H9 (cell line): ENCODE data around the gene AVPR2. TPM values are rescaled to one million over a fixed set of nuclear protein-coding genes. Genes with fewer than 3 reads are reported as not detected.

Experiments used
- DNase-seq: peaks from one replicate; pipeline ENCODE4 v3.0.0-alpha.2; 2017
- H2AFZ ChIP-seq: one replicate; pipeline ENCODE4 v1.6.1; 2013; ENCODE audit warnings: mild to moderate bottlenecking, low read length, control low read depth, moderate library complexity
- H2AK5ac ChIP-seq: 2 replicates; pipeline ENCODE4 v1.6.1; 2013; ENCODE audit warnings: low read length, control low read depth, mixed read lengths; ENCODE audit not compliant: insufficient read length
- H2BK120ac ChIP-seq: one replicate; pipeline ENCODE4 v1.6.1; 2013; ENCODE audit warnings: low read depth, mild to moderate bottlenecking, low read length, control low read depth, inconsistent platforms; ENCODE audit not compliant: poor library complexity, severe bottlenecking
- H2BK12ac ChIP-seq: 2 replicates; pipeline ENCODE4 v1.6.1; 2013; ENCODE audit warnings: low read length, control low read depth, mixed read lengths, low read depth; ENCODE audit not compliant: insufficient read length
- H2BK15ac ChIP-seq: 2 replicates; pipeline ENCODE4 v1.6.1; 2013; ENCODE audit warnings: low read depth, low read length, control low read depth
- H2BK20ac ChIP-seq: one replicate; pipeline ENCODE4 v1.6.1; 2013; ENCODE audit warnings: low read depth, mild to moderate bottlenecking, low read length, control low read depth, inconsistent platforms; ENCODE audit not compliant: poor library complexity, severe bottlenecking
- H2BK5ac ChIP-seq: 2 replicates; pipeline ENCODE4 v1.6.1; 2013; ENCODE audit warnings: low read length, control low read depth, mixed read lengths; ENCODE audit not compliant: insufficient read length
- H3K14ac ChIP-seq: 2 replicates; pipeline ENCODE4 v1.6.1; 2013; ENCODE audit warnings: low read length, control low read depth; ENCODE audit not compliant: insufficient read depth
- H3K18ac ChIP-seq: 2 replicates; pipeline ENCODE4 v1.6.1; 2013; ENCODE audit warnings: low read depth, mild to moderate bottlenecking, mixed read lengths, low read length, control low read depth; ENCODE audit not compliant: insufficient read length
- H3K23ac ChIP-seq: 2 replicates; pipeline ENCODE4 v1.6.1; 2013; ENCODE audit warnings: low read length, control low read depth, mixed read lengths, low read depth; ENCODE audit not compliant: insufficient read length
- H3K23me2 ChIP-seq: 2 replicates; pipeline ENCODE4 v1.6.1; 2013; ENCODE audit warnings: low read depth, mild to moderate bottlenecking, mixed read lengths, low read length, control low read depth; ENCODE audit not compliant: insufficient read length, poor library complexity, severe bottlenecking
- H3K27ac ChIP-seq: 2 replicates; pipeline ENCODE4 v1.5.1; 2013; ENCODE audit warnings: low read length, control low read depth, mixed read lengths, low read depth; ENCODE audit not compliant: insufficient read length
- H3K27me3 ChIP-seq: 2 replicates; pipeline ENCODE4 v1.6.1; 2013; ENCODE audit warnings: low read length, control low read depth, inconsistent platforms; ENCODE audit not compliant: insufficient read depth
- H3K4ac ChIP-seq: 2 replicates; pipeline ENCODE4 v1.6.1; 2013; ENCODE audit warnings: low read depth, mild to moderate bottlenecking, control low read depth, inconsistent platforms, low read length, moderate library complexity
- H3K4me1 ChIP-seq: 2 replicates; pipeline ENCODE4 v1.6.1; 2013; ENCODE audit warnings: low read length, control low read depth, inconsistent platforms; ENCODE audit not compliant: insufficient read depth
- H3K4me2 ChIP-seq: 2 replicates; pipeline ENCODE4 v1.6.1; 2013; ENCODE audit warnings: low read length, control low read depth, mixed read lengths; ENCODE audit not compliant: insufficient read length, insufficient read depth
- H3K56ac ChIP-seq: 2 replicates; pipeline ENCODE4 v1.6.1; 2013; ENCODE audit warnings: low read depth, mild to moderate bottlenecking, mixed read lengths, low read length, control low read depth; ENCODE audit not compliant: insufficient read length
- H3K79me1 ChIP-seq: 2 replicates; pipeline ENCODE4 v1.6.1; 2013; ENCODE audit warnings: low read depth, mild to moderate bottlenecking, moderate library complexity, low read length, control low read depth, inconsistent platforms; ENCODE audit not compliant: insufficient read depth, poor library complexity, severe bottlenecking
- H3K79me2 ChIP-seq: 2 replicates; pipeline ENCODE4 v1.6.1; 2013; ENCODE audit warnings: low read length, control low read depth, inconsistent platforms; ENCODE audit not compliant: insufficient read depth
- H3K9ac ChIP-seq: 2 replicates; pipeline ENCODE4 v1.6.1; 2013; ENCODE audit warnings: low read length, control low read depth, mixed read lengths; ENCODE audit not compliant: insufficient read length; ENCODE audit errors: extremely low read depth
- H3K9me3 ChIP-seq: one replicate; pipeline ENCODE4 v1.6.1; 2013; ENCODE audit warnings: low read depth, low read length, inconsistent platforms; ENCODE audit not compliant: control insufficient read depth
- H3T11ph ChIP-seq: one replicate; pipeline ENCODE4 v1.6.1; 2013; ENCODE audit warnings: mild to moderate bottlenecking, low read length, control low read depth, inconsistent platforms
- H4K20me1 ChIP-seq: one replicate; pipeline ENCODE4 v1.6.1; 2013; ENCODE audit not compliant: control insufficient read depth, insufficient read length, insufficient read depth
- H4K5ac ChIP-seq: 2 replicates; pipeline ENCODE4 v1.6.1; 2013; ENCODE audit warnings: low read depth, mild to moderate bottlenecking, mixed read lengths, low read length, control low read depth; ENCODE audit not compliant: insufficient read length
- H4K8ac ChIP-seq: replicated peaks from 2 replicates; pipeline ENCODE4 v1.6.1; 2013; ENCODE audit warnings: low read length, control low read depth, mixed read lengths, low read depth; ENCODE audit not compliant: insufficient read length
- H4K91ac ChIP-seq: 2 replicates; pipeline ENCODE4 v1.6.1; 2013; ENCODE audit warnings: low read depth, mild to moderate bottlenecking, moderate library complexity, mixed read lengths, low read length, control low read depth; ENCODE audit not compliant: insufficient read length
- H3K27ac Mint-ChIP-seq, 3 experiments: 2 replicates in 2 of 3; 3 replicates in 1 of 3; pipeline ENCODE4 v1.8.0; 2020 to 2021; ENCODE audit warnings: mixed read lengths in 3 of 3, mild to moderate bottlenecking in 1 of 3, moderate library complexity in 1 of 3
- H3K27me3 Mint-ChIP-seq: 2 replicates; pipeline ENCODE4 v1.8.0; 2021; ENCODE audit warnings: low read depth, mild to moderate bottlenecking, moderate library complexity, mixed read lengths
- H3K36me3 Mint-ChIP-seq, 3 experiments: 2 replicates in 2 of 3; 3 replicates in 1 of 3; pipeline ENCODE4 v1.8.0; 2020 to 2021; ENCODE audit warnings: low read depth in 3 of 3, mixed read lengths in 3 of 3; ENCODE audit not compliant: insufficient read depth in 1 of 3
- H3K4me1 Mint-ChIP-seq, 2 experiments: 2 replicates each; pipeline ENCODE4 v1.8.0; 2020; ENCODE audit warnings: mixed read lengths in 2 of 2
- H3K4me3 Mint-ChIP-seq, 2 experiments: 2 replicates in 1 of 2; 3 replicates in 1 of 2; pipeline ENCODE4 v1.8.0; 2020 to 2021; ENCODE audit warnings: mild to moderate bottlenecking in 2 of 2, mixed read lengths in 2 of 2, moderate library complexity in 1 of 2
- H3K9me3 Mint-ChIP-seq, 2 experiments: 2 replicates in 1 of 2; 3 replicates in 1 of 2; pipeline ENCODE4 v1.8.0; 2020; ENCODE audit warnings: mild to moderate bottlenecking in 2 of 2, mixed read lengths in 2 of 2, moderate library complexity in 1 of 2
- CTCF ChIP-seq: fragments of 200-600 bp; sonication (generic); conservative IDR thresholded peaks from 3 replicates; pipeline ENCODE4 v1.8.0; 2021; ENCODE audit warnings: antibody characterized with exemption, mild to moderate bottlenecking
- WGBS: extraction: QIAGEN DNeasy Blood & Tissue Kit; methylation state at CpG from one replicate; pipeline ENCODE4 v1.1.7; 2013; ENCODE audit warnings: missing lambda C conversion rate, low lambda C conversion rate, mixed read lengths; ENCODE audit not compliant: insufficient read length; ENCODE audit errors: extremely low coverage; 5-methylcytosine and 5-hydroxymethylcytosine counted together
- total RNA-seq: library from RNA; stranded (reverse); gene quantifications from 2 replicates; pipeline ENCODE4 v1.2.1, GENCODE V29; 2021

Gene AVPR2
- total RNA-seq, 1 experiment from 2014 or later: not detected

- no peaks in the 10 kb centered on the region; the same call in 1 of the 2 replicates for H3K79me2 ChIP-seq
- H3K4me1 ChIP-seq: no peaks in the 10 kb centered on the region
- Mint-ChIP-seq H3K4me1 (peaks cover 12 to 28% of the 10 kb centered on the region in 2 experiments; a peak in 3 of 4 replicates), H3K4me3 (no peak overlapping the region), H3K36me3 (peaks cover 11 to 30% (median 12%) of the 10 kb centered on the region in 3 experiments), H3K27me3 (no peaks in the 10 kb centered on the region), H3K9me3 (peaks cover 59 to 63% of the 10 kb centered on the region in 2 experiments), H3K27ac (no peak overlapping the region)
- H2BK20ac ChIP-seq: no peak overlapping the region
- no peak overlapping the region for H4K5ac ChIP-seq
- H3K9ac ChIP-seq: no peak overlapping the region
- H2AK5ac ChIP-seq: no peak overlapping the region
- no peak overlapping the region for H3T11ph ChIP-seq
- peaks cover 7% of the 10 kb centered on the region for H3K23me2 ChIP-seq
- H3K4ac ChIP-seq: no peak overlapping the region
- H2BK15ac ChIP-seq: no peak overlapping the region
- no peak overlapping the region for H2BK120ac ChIP-seq
- H2BK12ac ChIP-seq: no peak overlapping the region
- H3K9me3 ChIP-seq: peaks cover 11% of the 10 kb centered on the region
- WGBS: no CpG with 5 or more reads among the region's 3 CpGs
- H3K23ac ChIP-seq: no peak overlapping the region
- H2AFZ ChIP-seq: no peak overlapping the region
- no peaks in the 10 kb centered on the region for H4K20me1 ChIP-seq
- DNase-seq: no peak
- H4K8ac ChIP-seq: no peak overlapping the region
- TF ChIP-seq CTCF: no peak
- H2BK5ac ChIP-seq: no peak overlapping the region
- no peaks in the 10 kb centered on the region for H3K79me1 ChIP-seq
- no peaks in the 10 kb centered on the region for H3K27me3 ChIP-seq
- no peak overlapping the region for H3K14ac ChIP-seq
- no peak overlapping the region for H3K4me2 ChIP-seq
- H3K18ac ChIP-seq: no peak overlapping the region
- no peak overlapping the region for H3K56ac ChIP-seq
- H4K91ac ChIP-seq: no peak overlapping the region
- H3K27ac ChIP-seq: no peak overlapping the region
Measured at GRCh38 chrX:153937056-153937455, 32.6 kb downstream of the AVPR2 start.
